Heart left ventricle (tissue), 16 donors: ENCODE measurements around the gene SEMA6A. TPM values are rescaled to one million over a fixed set of nuclear protein-coding genes. Genes with fewer than 3 reads are reported as not detected.

Experiments
- ATAC-seq, 4 donors: fragments of 200-7000 bp; cut with Tn5 transposase; one replicate each; pipeline ENCODE4 v1.9.1; 2020 to 2022; ENCODE audit warnings: moderate library complexity in 4 of 4, mild to moderate bottlenecking in 3 of 4, moderate number of reproducible peaks in 1 of 4
- DNase-seq, 5 donors: peaks; one replicate each; pipeline ENCODE4 v3.0.0-alpha.2; 2020
- H3K27ac ChIP-seq, 12 donors: fragments of 200-600 bp; sonication (generic) in 4 of 12; one replicate each; pipeline versions ENCODE4 v1.5.0 to v1.8.0; 2016 to 2022; ENCODE audit warnings: mild to moderate bottlenecking in 2 of 12
- H3K27me3 ChIP-seq, 9 donors: fragments of 200-600 bp; sonication (generic) in 2 of 9; one replicate each; pipeline versions ENCODE4 v1.5.1 to v1.8.0; 2016 to 2022; ENCODE audit warnings: mild to moderate bottlenecking in 3 of 9
- H3K36me3 ChIP-seq, 9 donors: fragments of 200-600 bp; sonication (generic) in 2 of 9; one replicate each; pipeline versions ENCODE4 v1.5.0 to v1.8.0; 2018 to 2022; ENCODE audit warnings: mild to moderate bottlenecking in 2 of 9
- H3K4me1 ChIP-seq, 12 donors: fragments of 200-600 bp; sonication (generic) in 4 of 12; one replicate each; pipeline versions ENCODE4 v1.5.0 to v1.8.0; 2016 to 2022; ENCODE audit warnings: mild to moderate bottlenecking in 3 of 12
- H3K4me3 ChIP-seq, 12 donors: fragments of 200-600 bp; sonication (generic) in 4 of 12; one replicate each; pipeline versions ENCODE4 v1.5.0 to v1.8.0; 2017 to 2022; ENCODE audit warnings: mild to moderate bottlenecking in 9 of 12, moderate library complexity in 4 of 12
- H3K9me3 ChIP-seq, 12 donors: fragments of 200-600 bp; sonication (generic) in 4 of 12; one replicate each; pipeline versions ENCODE4 v1.5.0 to v1.8.0; 2016 to 2022; ENCODE audit warnings: mild to moderate bottlenecking in 1 of 12
- CTCF ChIP-seq, 12 donors: fragments of 200-600 bp; sonication (generic) in 4 of 12; IDR thresholded peaks; one replicate each; pipeline versions ENCODE4 v1.5.0 to v1.8.0; 2018 to 2022; ENCODE audit warnings: antibody characterized with exemption in 12 of 12, mild to moderate bottlenecking in 5 of 12
- POLR2A ChIP-seq, 2 donors: fragments of 450-650 bp; IDR thresholded peaks; one replicate each; pipeline ENCODE4 v1.6.1; 2017; ENCODE audit warnings: antibody characterized with exemption in 2 of 2, mild to moderate bottlenecking in 2 of 2, moderate library complexity in 2 of 2
- WGBS, 4 donors: extraction: QIAGEN DNeasy Blood & Tissue Kit in 2 of 4; methylation state at CpG; one replicate each; pipeline versions ENCODE4 v1.1.5 to v1.1.7; 2013 to 2018; 5-methylcytosine and 5-hydroxymethylcytosine counted together
- intact Hi-C, 10 donors: fragments of 100-400 bp; cut with DNase I; formaldehyde crosslinking; loops; one replicate each; pipeline versions ENCODE4 v1.11.1 to v1.14.2; 2022
- polyA plus RNA-seq, 2 donors: library from polyadenylated mRNA; stranded (reverse); fragments of 200-250 nt; gene quantifications; one replicate each; pipeline ENCODE4 v1.2.3, GENCODE V29; 2013
- total RNA-seq, 9 donors: library from RNA; depleted of rRNA in 2 of 9; stranded (reverse); fragments of >200 nt in 2 of 9; fragmentation: NEBNext Ultra II Directional in 3 of 9; extraction: Animal tissue kit (Norgen Biotek cat#: 25700) in 3 of 9; gene quantifications; one replicate each; pipeline versions ENCODE4 v1.1.0 to v1.2.4, GENCODE V29; 2016 to 2023
- donor health status: ischemic (EF 13 %, LVEDD 7.1; RV severe dilation, severe dysfunction).
- donor health status: healthy with polysubstance abuse.
- donor health status: DM: no; HTN: yes; CAD: no.
- donor health status: DM: no; HTN: no; CAD: no.
- donor health status: ischemic (EF 25% LVEDD 6.9; RV normal size, moderate dysfunction).
- donor health status: ischemic (EF 25% LVEDD 5.7; RV mildly dilated, moderate dysfunction).
- donor health status: healthy.
- donor health status: DM: yes; HTN: yes; CAD: no.
- donor health status: ischemic (EF 35%, LVEDD 5.7; RV mildly dilated, moderate dysfunction).
- donor health status: nonischemic (EF 11% LVEDD 7.7; RV severe dilation, severe dysfunction).
- donor health status: DM: yes; HTN: yes; CAD: no.
- donor health status: PGD.
- donor health status: ischemic (EF 29% LVEDD 5.4; RV normal size, mild dysfunction).
- donor health status: nonischemic (EF 23%, LVEDD 6.1; RV moderate dilation, normal function).

SEMA6A gene
- total and polyA plus RNA-seq, 11 donors = 2.2 to 12.7 (median 6.3) TPM

DNA sequence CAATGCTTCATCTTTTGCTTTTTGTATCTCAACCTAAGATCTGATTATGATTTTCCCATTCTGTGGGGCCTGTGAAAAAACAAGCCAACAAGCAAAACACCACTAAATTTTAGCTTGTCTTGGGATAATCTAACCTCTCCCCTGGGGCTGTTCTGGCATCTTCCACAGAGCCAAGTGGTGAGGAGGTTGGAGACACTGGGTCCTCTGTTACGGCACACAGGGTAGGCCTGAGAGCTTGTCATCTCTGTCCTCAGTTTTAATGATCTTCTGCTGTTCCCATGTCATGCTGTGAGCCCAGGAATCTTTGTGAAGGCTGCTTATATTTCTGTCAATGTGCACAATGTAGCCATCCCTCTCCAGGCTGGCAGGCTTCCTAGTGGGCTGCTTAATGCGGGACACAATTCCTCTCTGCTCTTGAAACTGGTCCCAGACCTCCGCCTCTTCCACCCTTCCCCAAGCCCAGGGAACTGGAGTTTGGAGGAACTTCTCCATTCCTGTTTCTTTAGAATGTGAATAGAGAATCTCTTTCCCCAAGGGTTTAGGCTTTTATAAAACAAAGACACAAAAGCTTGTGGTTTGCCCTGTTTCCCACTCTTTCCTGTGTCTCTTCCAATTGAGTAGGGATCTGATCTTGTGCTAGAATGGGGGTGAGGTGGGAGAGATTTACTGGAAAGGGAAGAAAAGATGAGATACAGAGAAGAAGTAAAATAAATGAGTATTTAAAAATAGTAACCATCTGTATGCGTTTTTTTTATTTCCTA, 30.9 kb upstream of the SEMA6A start:
- ATAC-seq (no peak), DNase-seq (peak in 1 of 5 donors; percentile 26)
- 43 to 63% (median 47%) methylated on average over 4 of the region's 4 CpGs for WGBS, 4 donors
- Histone ChIP-seq H3K27me3 (no peaks in the 10 kb centered on the region), H3K27ac (no peak overlapping the region), H3K4me1 (peaks cover 0 to 10% (median 0%) of the 10 kb centered on the region in 12 donors), H3K4me3 (no peak overlapping the region), H3K9me3 (no peaks in the 10 kb centered on the region), H3K36me3 (no peaks in the 10 kb centered on the region)
- TF ChIP-seq POLR2A (IDR thresholded peaks at IDR 0.05) (no peak), CTCF (IDR thresholded peaks at IDR 0.05) (no peak)
- intact Hi-C loops = no loop called here

- Histone ChIP-seq H3K4me1 (peaks cover 0 to 10% (median 0%) of the 10 kb centered on the region in 12 donors), H3K27me3 (no peaks in the 10 kb centered on the region), H3K36me3 (no peaks in the 10 kb centered on the region), H3K4me3 (no peak overlapping the region), H3K9me3 (no peaks in the 10 kb centered on the region), H3K27ac (no peak overlapping the region)
- TF ChIP-seq CTCF (IDR thresholded peaks at IDR 0.05) (no peak), POLR2A (IDR thresholded peaks at IDR 0.05) (no peak)
- ATAC-seq (no peak), DNase-seq (no peak)
- WGBS, 4 donors = 69 to 83% (median 81%) methylated on average over 4 of the region's 4 CpGs
- intact Hi-C loops = no loop called here
Observed at GRCh38 chr5:116604805-116605204, 30.2 kb upstream of the SEMA6A start.

- DNase-seq (no peak), ATAC-seq (no peak)
- Histone ChIP-seq H3K27ac (no peak overlapping the region), H3K9me3 (no peaks in the 10 kb centered on the region), H3K4me3 (no peak overlapping the region), H3K27me3 (no peaks in the 10 kb centered on the region), H3K4me1 (peaks cover 0 to 10% (median 0%) of the 10 kb centered on the region in 12 donors), H3K36me3 (no peaks in the 10 kb centered on the region)
- TF ChIP-seq POLR2A (IDR thresholded peaks at IDR 0.05) = no peak
- no peak for TF ChIP-seq CTCF (IDR thresholded peaks at IDR 0.05)
- intact Hi-C loops = no loop called here
- 66 to 88% (median 83%) methylated on average over 3 of the region's 3 CpGs for WGBS, 4 donors
Observed at GRCh38 chr5:116600876-116601275, 26.3 kb upstream of the SEMA6A start.

GRCh38 chr5:116598911-116599310, 24.3 kb upstream of the SEMA6A start:
- Histone ChIP-seq H3K9me3 (no peaks in the 10 kb centered on the region), H3K4me1 (no peaks in the 10 kb centered on the region), H3K27ac (no peak overlapping the region), H3K27me3 (no peaks in the 10 kb centered on the region), H3K36me3 (no peaks in the 10 kb centered on the region), H3K4me3 (no peak overlapping the region)
- TF ChIP-seq POLR2A (IDR thresholded peaks at IDR 0.05) (no peak), CTCF (IDR thresholded peaks at IDR 0.05) (no peak)
- ATAC-seq (no peak), DNase-seq (no peak)
- intact Hi-C loops = no loop called here
- 90 to 98% (median 94%) methylated on average over 1 of the region's 1 CpG for WGBS, 4 donors
